Stimulated activated CD4-positive, alpha-beta T cell treated with anti-CD3 and anti-CD28 coated beads, Interleukin-4, amount 100 ng/mL, for 4 hours (primary cell): ENCODE data around the gene DDX56.
"Not testable (repeated sequence)": the region's sequence is repeated elsewhere in the genome, so short reads cannot be mapped to it uniquely, and the experiment has no call there.

Source experiments
- DNase-seq, 2 experiments: peaks; one replicate each; pipeline ENCODE4 v3.0.0-alpha.2; 2020

The DDX56 gene

GRCh38 chr7:44573464-44574286 is at the start of gene DDX56:
TSS of gene DDX56 (minus strand) at chr7:44573908. CDS start at chr7:44573895, 13 bp downstream.
- peak; percentile 90 to 93 for DNase-seq

GRCh38 chr7:44622342-44623151 is 48.8 kb upstream of the DDX56 start:
- DNase-seq = peak; percentile 30 to 57

GRCh38 chr7:44621750-44622103 is 48.0 kb upstream of the DDX56 start:
- DNase-seq = no peak

- DNase-seq = no peak
Measured at GRCh38 chr7:44621034-44621749, 47.5 kb upstream of the DDX56 start.

GRCh38 chr7:44618753-44619152 is 45.0 kb upstream of the DDX56 start:
- no peak for DNase-seq

GRCh38 chr7:44618045-44618444 is 44.3 kb upstream of the DDX56 start:
- no peak for DNase-seq

- no peak for DNase-seq
Measured at GRCh38 chr7:44617225-44617890, 43.6 kb upstream of the DDX56 start.

GRCh38 chr7:44616545-44616944 is 42.8 kb upstream of the DDX56 start:
- DNase-seq = no peak

- no peak for DNase-seq
Measured at GRCh38 chr7:44615793-44616192, 42.1 kb upstream of the DDX56 start.

- no peak for DNase-seq
Measured at GRCh38 chr7:44615149-44615611, 41.5 kb upstream of the DDX56 start.

GRCh38 chr7:44609829-44610228 is 36.1 kb upstream of the DDX56 start:
- DNase-seq = no peak

GRCh38 chr7:44608916-44609648 is 35.4 kb upstream of the DDX56 start:
- no peak for DNase-seq

- DNase-seq = no peak
Measured at GRCh38 chr7:44607141-44608068, 33.7 kb upstream of the DDX56 start.

GRCh38 chr7:44606341-44607140 is 32.8 kb upstream of the DDX56 start, which contains the start of gene OGDH:
TSS of gene OGDH (plus strand) at chr7:44606627. CDS start at chr7:44624344, 17,717 bp downstream.
- peak; percentile 99 for DNase-seq

GRCh38 chr7:44604941-44605340 is 31.2 kb upstream of the DDX56 start:
- DNase-seq = no peak

GRCh38 chr7:44603193-44603592 is 29.5 kb upstream of the DDX56 start:
- DNase-seq = no peak

GRCh38 chr7:44602576-44602910 is 28.8 kb upstream of the DDX56 start:
- DNase-seq = no peak

GRCh38 chr7:44599222-44599621 is 25.5 kb upstream of the DDX56 start:
- no peak for DNase-seq

GRCh38 chr7:44597181-44597580 is 23.5 kb upstream of the DDX56 start:
- not testable (repeated sequence) for DNase-seq
